ENCODE results near the gene COL4A1.

The COL4A1 gene

GRCh38 chr13:110162866-110163658 lies 143.9 kb downstream of the COL4A1 start:
- no peaks in the 10 kb centered on the region for H3K9me3 Mint-ChIP-seq (ENCODE audit: low read depth)

DNA sequence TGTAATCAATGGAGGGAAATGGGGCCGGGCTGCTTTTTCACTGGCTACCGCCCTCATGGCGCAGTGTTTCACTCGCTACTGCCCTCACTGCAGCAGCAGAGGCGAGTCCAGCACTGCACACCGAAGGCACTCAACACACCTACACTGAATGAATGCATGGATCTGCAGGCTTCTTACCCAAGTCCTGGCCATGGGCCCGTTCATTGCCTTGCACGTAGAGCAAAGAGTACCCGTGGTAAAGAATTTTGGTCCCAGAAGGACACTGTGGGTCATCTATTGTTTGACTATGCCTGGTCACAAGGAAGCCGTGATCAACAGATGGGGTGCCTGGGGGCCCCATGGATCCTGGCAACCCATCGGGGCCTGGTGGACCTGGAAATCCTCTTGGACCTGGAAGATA lies 144.9 kb downstream of the COL4A1 start:
- H3K36me3 Mint-ChIP-seq = no peaks in the 10 kb centered on the region
- H3K27me3 Mint-ChIP-seq = peaks cover 4% of the 10 kb centered on the region
- H3K4me1 Mint-ChIP-seq (ENCODE audit: low read depth) = no peaks in the 10 kb centered on the region
- H3K27ac Mint-ChIP-seq = no peak overlapping the region
- H3K9me3 Mint-ChIP-seq (ENCODE audit: low read depth) = no peaks in the 10 kb centered on the region
- H3K4me3 Mint-ChIP-seq = no peak overlapping the region

More at GRCh38 chr13:110162866-110163658, 143.9 kb downstream of the COL4A1 start:
- Mint-ChIP-seq H3K4me3 (no peak overlapping the region), H3K27ac (no peak overlapping the region), H3K27me3 (peaks cover 4% of the 10 kb centered on the region), H3K36me3 (no peaks in the 10 kb centered on the region), H3K4me1 (ENCODE audit: low read depth) (no peaks in the 10 kb centered on the region)

DNA sequence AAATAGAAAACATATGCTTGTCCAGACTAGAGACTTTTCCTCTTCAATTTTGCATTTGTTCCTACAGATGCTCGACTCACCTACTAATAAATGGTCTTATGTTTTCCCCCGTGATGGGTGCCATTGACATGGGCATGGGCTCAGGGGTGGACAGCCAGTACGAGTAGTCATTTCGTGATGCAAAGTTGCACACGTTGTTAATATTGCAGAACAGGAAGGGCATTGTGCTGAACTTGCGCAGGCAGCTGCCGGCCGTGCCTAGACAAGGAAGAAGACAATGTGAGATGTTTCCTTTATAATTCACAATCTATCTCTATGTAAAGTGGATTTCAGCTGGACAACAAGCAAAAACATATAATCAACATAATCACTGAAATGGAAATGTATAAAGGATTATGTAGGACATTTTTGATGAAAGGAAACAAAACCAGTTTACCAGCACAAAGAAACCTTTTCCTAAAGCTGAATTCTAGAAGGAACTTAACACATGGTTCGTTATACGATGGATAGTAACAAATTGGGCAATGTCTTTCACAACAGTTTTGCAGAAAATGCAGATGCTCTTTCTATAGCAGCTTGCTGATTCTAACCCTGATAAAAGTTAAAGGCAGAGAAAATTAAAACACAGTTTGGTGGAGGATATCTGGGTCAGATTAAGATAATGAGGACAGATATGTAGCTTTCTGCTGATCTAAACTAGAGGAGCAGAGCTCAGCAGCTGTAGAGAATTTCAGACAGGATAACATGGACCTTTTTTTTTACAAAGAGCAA lies 145.7 kb downstream of the COL4A1 start:
- Mint-ChIP-seq H3K27ac (no peak overlapping the region), H3K27me3 (peaks cover 2% of the 10 kb centered on the region), H3K4me1 (ENCODE audit: low read depth) (no peaks in the 10 kb centered on the region), H3K9me3 (ENCODE audit: low read depth) (no peaks in the 10 kb centered on the region), H3K36me3 (no peaks in the 10 kb centered on the region), H3K4me3 (no peak overlapping the region)

GRCh38 chr13:110158226-110158625 lies 148.7 kb downstream of the COL4A1 start:
- Mint-ChIP-seq H3K27ac (no peak overlapping the region), H3K4me1 (ENCODE audit: low read depth) (no peaks in the 10 kb centered on the region), H3K36me3 (no peaks in the 10 kb centered on the region), H3K27me3 (peaks cover 2% of the 10 kb centered on the region), H3K9me3 (ENCODE audit: low read depth) (no peaks in the 10 kb centered on the region), H3K4me3 (no peak overlapping the region)

DNA sequence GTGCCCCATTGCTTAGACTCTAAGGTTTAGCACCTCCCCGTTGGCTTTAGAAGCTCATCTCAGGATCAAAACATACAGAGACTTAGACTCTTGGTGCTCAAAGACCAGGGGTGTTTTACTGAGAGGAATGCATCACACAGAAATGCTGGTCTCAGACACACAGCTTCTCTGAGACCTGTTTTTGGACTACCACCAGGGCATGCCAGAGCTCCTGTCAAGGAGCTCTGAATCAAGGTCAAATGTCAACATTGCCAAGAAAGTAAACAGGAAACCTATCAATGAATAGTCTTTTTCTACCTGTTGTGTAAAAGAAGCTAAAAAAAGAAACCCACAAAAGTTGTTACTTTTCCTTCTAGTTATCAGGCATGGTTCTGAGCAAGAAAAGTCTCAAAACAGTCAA lies 149.2 kb downstream of the COL4A1 start:
- H3K4me1 Mint-ChIP-seq (ENCODE audit: low read depth) = no peaks in the 10 kb centered on the region
- peaks cover 2% of the 10 kb centered on the region for H3K27me3 Mint-ChIP-seq
- no peaks in the 10 kb centered on the region for H3K36me3 Mint-ChIP-seq
- H3K4me3 Mint-ChIP-seq = no peak overlapping the region
- H3K27ac Mint-ChIP-seq = no peak overlapping the region
- H3K9me3 Mint-ChIP-seq (ENCODE audit: low read depth) = no peaks in the 10 kb centered on the region

DNA sequence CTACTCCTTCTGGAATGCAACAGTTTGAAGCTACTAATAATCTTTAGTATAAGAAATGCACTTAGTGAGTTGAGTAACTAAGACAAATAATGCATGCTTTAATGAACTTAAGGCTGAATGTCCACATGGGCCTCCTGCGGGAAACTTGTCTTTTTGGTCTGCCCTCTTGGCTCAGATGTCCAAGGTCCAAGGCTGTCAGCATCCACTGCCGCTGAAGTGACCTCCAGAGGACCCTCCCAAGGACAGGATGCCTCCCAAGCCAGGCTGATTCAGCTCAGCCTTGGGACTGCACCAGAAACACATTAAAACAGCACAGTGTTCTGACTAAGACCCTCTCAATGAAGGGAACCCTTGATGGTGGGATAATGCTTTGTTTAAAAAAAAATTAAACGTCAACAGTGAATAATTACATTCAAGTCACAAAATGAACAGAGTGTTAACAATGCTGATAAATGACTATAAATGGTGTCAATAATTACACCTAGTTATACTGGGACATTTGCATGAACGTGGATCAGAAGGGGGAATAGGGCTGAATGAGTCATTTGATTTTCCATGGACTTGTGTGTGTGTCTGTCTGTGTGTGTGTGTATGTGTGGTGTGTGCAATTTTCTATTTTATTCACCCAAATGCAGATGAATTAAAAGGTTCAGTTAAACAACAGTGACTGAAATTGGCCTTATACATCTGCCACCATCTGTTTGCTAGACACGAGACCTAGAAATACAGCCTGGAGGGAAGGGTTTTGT lies 150.5 kb downstream of the COL4A1 start:
- Mint-ChIP-seq H3K9me3 (ENCODE audit: low read depth) (no peaks in the 10 kb centered on the region), H3K36me3 (no peaks in the 10 kb centered on the region), H3K27ac (no peak overlapping the region), H3K4me1 (ENCODE audit: low read depth) (no peaks in the 10 kb centered on the region), H3K4me3 (no peak overlapping the region), H3K27me3 (peaks cover 2% of the 10 kb centered on the region)

GRCh38 chr13:110155072-110155471 lies 151.9 kb downstream of the COL4A1 start:
- Mint-ChIP-seq H3K27ac (no peak overlapping the region), H3K36me3 (no peaks in the 10 kb centered on the region), H3K27me3 (peaks cover 2% of the 10 kb centered on the region), H3K9me3 (ENCODE audit: low read depth) (no peaks in the 10 kb centered on the region), H3K4me1 (ENCODE audit: low read depth) (no peaks in the 10 kb centered on the region), H3K4me3 (no peak overlapping the region)

- Mint-ChIP-seq H3K36me3 (no peaks in the 10 kb centered on the region), H3K4me1 (ENCODE audit: low read depth) (no peaks in the 10 kb centered on the region)
Observed at GRCh38 chr13:110154410-110154933, 152.5 kb downstream of the COL4A1 start.

DNA sequence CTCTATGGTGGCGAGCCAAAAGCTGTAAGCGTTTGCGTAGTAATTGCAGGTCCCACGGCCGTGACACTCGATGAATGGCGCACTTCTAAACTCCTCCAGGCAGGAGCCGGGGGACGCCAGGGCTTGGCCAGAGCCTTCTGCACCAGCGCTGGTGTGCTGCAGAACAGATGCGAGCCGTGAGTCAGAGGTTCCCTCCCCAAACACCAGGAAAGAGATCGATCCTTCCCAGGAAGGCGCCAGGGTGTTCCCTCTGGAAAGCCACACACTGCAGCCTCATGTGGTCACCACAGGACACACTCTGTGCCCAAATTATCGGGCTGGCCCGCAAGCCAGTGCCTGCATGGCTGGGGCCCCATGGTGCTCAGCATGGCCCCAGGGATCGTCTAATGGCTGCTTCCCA lies 154.6 kb downstream of the COL4A1 start:
- Mint-ChIP-seq H3K36me3 (no peaks in the 10 kb centered on the region), H3K9me3 (ENCODE audit: low read depth) (no peaks in the 10 kb centered on the region), H3K27ac (no peak overlapping the region), H3K4me1 (ENCODE audit: low read depth) (no peaks in the 10 kb centered on the region), H3K4me3 (no peak overlapping the region), H3K27me3 (peaks cover 2% of the 10 kb centered on the region)

More at GRCh38 chr13:110154410-110154933, 152.5 kb downstream of the COL4A1 start:
- Mint-ChIP-seq H3K27ac (no peak overlapping the region), H3K4me3 (no peak overlapping the region), H3K9me3 (ENCODE audit: low read depth) (no peaks in the 10 kb centered on the region), H3K27me3 (no peaks in the 10 kb centered on the region)

DNA sequence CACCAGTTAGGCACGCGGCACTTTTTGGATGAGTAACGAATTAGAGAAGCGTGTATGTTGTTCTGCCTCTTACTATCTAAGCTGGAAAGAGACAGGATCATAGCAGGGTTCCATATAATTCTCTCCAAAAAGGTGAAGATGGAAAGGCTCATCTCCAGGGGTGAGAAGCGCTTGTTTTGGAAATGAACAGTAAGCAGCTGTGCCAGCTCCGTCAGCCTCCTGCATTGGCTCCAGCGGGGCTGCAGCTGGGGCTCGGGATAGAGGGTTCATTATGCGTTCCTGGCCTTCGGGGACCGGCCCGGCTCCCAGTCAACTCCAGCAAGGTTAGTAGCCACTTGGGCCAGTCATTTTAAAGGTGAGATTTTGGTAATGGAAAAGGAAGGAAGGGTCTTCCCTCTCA lies 155.5 kb downstream of the COL4A1 start:
- Mint-ChIP-seq H3K36me3 (no peaks in the 10 kb centered on the region), H3K4me3 (no peak overlapping the region), H3K9me3 (ENCODE audit: low read depth) (no peaks in the 10 kb centered on the region), H3K27ac (no peak overlapping the region), H3K27me3 (peaks cover 2% of the 10 kb centered on the region), H3K4me1 (ENCODE audit: low read depth) (no peaks in the 10 kb centered on the region)

DNA sequence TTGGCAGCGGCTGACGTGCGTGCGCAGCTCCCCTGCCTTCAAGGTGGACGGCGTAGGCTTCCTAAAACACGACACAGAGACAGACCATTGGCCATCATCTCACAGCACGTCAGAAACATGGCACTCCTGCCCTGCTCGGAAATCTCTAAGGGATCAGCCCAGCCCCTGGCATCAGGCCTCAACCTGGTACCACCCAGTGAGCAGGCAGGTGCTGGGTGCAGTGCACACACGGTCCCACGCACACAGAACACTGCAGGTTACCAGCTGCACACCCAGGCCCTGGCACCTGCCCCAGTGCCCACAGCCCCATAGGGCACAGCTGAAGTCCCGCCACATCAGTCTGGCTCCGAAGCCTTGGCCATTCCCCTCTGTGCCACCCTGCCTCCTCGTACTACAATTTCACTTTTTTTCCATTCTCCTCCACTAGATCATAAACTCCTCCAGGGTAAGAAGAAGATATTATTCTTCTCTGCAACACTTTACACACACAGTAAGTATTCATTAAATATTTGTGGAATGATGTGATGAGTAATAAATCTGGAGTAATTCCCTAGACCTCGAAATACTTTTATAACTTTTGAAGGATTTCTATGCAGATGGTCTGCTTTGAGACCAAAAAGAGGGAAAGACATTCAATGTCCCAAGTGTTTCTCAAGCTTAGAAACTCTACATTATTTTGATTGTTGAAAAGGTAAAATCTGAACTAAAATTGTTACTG lies 156.4 kb downstream of the COL4A1 start:
- Mint-ChIP-seq H3K36me3 (no peaks in the 10 kb centered on the region), H3K27ac (no peak overlapping the region), H3K4me3 (no peak overlapping the region), H3K9me3 (ENCODE audit: low read depth) (no peaks in the 10 kb centered on the region), H3K27me3 (peaks cover 2% of the 10 kb centered on the region), H3K4me1 (ENCODE audit: low read depth) (no peaks in the 10 kb centered on the region)

DNA sequence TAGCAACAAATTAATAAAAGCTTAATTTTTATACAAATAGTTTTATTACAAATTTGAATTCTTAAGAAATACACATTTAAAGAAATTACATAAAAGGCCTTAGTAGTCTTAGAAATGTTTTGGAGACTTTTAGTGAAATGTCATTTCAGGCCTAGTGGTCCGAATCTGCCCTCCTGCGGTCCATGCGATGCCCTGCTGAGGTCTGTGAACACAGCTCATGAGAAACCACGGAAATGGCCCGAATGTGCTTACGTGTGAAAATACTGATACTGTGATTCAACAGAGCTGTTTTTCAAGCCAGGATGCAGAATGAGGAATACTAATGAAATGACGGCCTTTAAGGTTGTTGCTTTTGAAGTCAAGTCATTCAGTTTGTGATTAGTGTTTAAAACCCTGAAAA lies 157.9 kb downstream of the COL4A1 start:
- H3K4me3 Mint-ChIP-seq = no peak overlapping the region
- no peaks in the 10 kb centered on the region for H3K4me1 Mint-ChIP-seq (ENCODE audit: low read depth)
- H3K27me3 Mint-ChIP-seq = peaks cover 2% of the 10 kb centered on the region
- H3K9me3 Mint-ChIP-seq (ENCODE audit: low read depth) = peaks cover 2% of the 10 kb centered on the region
- H3K36me3 Mint-ChIP-seq = no peaks in the 10 kb centered on the region
- H3K27ac Mint-ChIP-seq = no peak overlapping the region

GRCh38 chr13:110140099-110140498 lies 166.9 kb downstream of the COL4A1 start:
- Mint-ChIP-seq H3K27me3 (peaks cover 16% of the 10 kb centered on the region), H3K27ac (no peak overlapping the region), H3K4me1 (ENCODE audit: low read depth) (peaks cover 12% of the 10 kb centered on the region), H3K36me3 (no peaks in the 10 kb centered on the region), H3K9me3 (ENCODE audit: low read depth) (peaks cover 19% of the 10 kb centered on the region), H3K4me3 (no peak overlapping the region)

DNA sequence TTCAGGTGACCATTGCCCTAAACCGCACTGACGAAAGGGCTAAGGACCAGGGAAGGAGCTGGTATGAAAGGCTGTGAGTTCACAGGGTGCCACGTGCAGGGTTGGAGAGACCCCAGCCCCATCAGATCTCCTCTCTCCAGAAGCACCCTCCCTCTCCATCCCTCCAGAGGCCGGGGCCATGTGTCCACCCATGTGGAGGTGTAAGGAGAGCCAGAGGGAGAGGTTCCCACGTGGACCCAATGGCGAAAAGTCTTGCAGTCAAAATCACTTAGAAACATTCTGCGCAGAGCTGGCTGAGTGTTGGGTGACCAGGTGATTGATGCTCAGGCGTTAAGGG lies 168.3 kb downstream of the COL4A1 start:
- H3K27ac Mint-ChIP-seq = no peak overlapping the region
- peaks cover 20% of the 10 kb centered on the region for H3K27me3 Mint-ChIP-seq
- H3K36me3 Mint-ChIP-seq = no peaks in the 10 kb centered on the region
- peak overlapping the region; percentile 25 for H3K4me3 Mint-ChIP-seq
- peaks cover 12% of the 10 kb centered on the region for H3K4me1 Mint-ChIP-seq (ENCODE audit: low read depth)
- peaks cover 13% of the 10 kb centered on the region for H3K9me3 Mint-ChIP-seq (ENCODE audit: low read depth)
